ENCODE data around the gene LEP.

The LEP gene

DNA sequence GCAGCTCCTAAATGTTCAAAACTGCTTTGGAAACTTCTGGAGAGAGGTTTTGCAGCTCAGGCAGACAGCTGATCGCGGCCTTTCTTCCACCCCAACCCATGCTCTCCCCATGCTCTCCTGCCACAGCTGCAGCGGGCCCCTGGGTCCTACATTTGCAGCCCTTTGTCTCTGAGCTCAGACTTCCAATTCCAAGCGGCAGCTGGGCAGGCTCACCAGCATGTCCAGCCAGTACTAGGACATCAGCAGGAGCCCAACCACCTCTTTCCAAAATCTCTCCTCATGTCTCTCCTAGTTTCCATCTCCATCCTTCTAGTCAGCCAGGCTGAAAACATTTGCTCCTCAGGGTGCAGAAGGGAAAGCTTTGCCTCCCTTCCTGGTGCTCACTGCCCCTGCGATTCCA, 6.0 kb downstream of the LEP start:
- DNase-seq (ENCODE audit: low read depth), result no peak

DNA sequence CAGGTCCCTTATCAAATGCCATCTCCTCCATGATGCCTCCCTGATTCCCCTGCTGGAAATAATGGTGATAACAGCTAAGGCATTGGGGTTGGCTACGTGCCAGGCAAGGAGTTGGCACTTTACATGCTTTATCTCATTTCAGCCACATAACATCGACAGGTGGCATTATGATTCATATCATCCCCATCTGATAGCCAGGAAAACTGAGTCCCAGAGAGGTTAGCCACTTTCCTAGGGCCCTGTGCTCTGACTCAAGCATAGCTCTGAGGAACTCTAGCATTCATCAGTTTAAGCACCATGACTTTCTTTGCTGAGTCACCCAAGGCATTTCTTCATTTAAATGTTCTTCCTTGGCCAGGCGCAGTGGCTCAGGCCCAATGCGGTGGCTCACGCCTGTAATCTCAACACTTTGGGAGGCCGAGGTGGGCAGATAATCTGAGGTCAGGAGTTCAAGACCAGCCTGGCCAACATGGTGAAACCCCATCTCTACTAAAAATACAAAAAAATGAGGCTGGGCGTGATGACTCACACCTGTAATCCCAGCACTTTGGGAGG, 6.6 kb downstream of the LEP start:
- no peak for DNase-seq (ENCODE audit: low read depth)

DNA sequence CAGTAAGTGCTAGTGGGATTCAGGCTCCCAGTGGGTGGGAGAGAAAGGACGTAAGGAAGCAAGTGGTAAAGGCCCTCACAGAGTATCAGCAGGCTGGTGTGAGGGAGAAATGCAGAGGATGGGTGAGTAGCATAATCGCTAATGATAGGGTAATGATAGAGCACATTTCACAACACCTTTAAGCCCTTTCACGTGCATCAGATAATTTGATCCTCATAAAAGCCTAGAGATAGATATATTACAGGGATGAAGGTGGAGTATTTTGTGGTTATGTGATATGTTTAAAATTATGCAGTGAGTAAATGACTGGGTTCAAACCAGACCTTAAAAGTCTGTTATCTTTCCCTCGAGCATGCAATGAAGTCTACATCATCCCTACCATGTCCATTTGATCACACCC, 10.3 kb downstream of the LEP start:
- no peak for DNase-seq (ENCODE audit: low read depth)

DNA sequence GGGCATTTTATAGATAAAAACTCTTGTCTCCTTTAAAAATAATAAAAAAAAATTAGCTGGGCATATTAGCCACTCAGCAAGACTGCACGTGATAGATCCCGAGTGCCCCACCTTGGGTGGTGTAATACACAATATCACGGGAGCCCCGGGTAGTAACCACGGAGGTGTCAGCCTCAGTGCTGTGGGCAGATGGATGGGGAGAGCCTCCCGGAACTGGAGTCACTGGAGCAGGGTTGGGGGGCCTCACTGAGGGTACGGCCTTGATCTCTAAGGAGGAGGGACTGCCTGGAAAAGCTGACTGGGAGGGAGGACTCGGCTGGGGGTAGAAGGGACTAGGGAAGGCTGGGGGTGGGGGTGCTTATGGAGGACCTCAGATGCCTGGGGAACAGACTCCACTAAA, 12.6 kb downstream of the LEP start:
- no peak for DNase-seq (ENCODE audit: low read depth)

DNA sequence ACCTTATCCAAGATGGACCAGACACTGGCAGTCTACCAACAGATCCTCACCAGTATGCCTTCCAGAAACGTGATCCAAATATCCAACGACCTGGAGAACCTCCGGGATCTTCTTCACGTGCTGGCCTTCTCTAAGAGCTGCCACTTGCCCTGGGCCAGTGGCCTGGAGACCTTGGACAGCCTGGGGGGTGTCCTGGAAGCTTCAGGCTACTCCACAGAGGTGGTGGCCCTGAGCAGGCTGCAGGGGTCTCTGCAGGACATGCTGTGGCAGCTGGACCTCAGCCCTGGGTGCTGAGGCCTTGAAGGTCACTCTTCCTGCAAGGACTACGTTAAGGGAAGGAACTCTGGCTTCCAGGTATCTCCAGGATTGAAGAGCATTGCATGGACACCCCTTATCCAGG, 13.4 kb downstream of the LEP start:
- DNase-seq (ENCODE audit: low read depth), result no peak

DNA sequence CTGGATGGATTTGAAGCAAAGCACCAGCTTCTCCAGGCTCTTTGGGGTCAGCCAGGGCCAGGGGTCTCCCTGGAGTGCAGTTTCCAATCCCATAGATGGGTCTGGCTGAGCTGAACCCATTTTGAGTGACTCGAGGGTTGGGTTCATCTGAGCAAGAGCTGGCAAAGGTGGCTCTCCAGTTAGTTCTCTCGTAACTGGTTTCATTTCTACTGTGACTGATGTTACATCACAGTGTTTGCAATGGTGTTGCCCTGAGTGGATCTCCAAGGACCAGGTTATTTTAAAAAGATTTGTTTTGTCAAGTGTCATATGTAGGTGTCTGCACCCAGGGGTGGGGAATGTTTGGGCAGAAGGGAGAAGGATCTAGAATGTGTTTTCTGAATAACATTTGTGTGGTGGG, 14.2 kb downstream of the LEP start:
- no peak for DNase-seq (ENCODE audit: low read depth)

DNA sequence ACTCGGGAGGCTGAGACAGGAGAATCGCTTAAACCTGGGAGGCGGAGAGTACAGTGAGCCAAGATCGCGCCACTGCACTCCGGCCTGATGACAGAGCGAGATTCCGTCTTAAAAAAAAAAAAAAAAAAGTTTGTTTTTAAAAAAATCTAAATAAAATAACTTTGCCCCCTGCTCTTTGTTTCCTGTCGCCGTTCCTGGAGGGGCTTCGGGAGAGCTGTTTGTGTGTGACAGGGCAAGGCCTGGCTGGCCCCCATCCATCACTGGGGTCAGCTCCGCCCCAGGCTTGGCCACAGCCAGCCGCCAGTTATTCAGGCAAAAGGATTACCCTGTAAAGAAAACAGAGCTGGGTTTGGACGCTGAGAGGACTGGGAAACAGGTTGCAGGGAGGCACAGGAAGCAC, 16.4 kb downstream of the LEP start:
- DNase-seq (ENCODE audit: low read depth), result no peak

DNA sequence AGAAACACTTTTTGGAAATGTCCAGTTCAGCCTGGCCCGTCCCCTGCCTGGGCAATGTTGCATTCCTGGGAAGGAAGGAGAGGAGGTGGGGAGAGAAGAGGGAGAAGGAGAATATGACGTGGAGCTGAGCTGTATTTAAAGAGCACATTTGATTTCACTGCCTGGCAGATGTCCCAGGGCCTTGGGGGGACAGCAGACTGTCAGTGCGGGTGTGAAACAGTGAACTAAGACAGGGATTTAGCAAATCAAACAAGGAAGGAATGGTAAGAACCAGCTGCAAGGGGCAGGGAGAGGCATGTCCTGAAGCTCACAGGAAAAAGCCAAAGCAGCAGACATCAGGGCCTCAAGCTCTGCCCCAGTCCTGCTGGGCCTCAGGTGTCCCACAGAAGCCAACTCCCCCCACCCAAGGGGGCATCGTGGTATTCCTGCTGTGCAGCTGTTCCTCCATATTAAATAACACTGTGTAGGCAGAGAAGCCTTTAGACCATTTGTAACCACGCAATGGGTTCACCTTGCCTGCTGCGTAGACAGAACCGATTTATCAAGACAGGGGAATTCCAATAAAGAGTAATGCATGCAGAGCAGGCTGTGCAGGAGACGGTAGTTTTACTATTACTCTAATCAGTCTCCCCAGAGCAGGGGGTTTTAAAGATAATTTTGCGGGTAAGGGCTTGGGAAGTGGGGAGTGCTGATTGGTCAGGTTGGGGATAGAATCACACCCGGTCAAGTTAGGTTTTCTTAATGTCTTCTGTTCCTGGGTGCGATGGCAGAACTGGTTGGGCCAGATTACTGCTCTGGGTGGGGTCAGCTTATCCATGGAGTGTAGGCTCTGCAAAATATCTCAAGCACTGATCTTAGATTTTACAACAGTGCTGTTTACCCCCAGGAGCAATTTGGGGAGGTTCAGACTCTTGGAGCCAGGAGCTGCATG, 18.3 kb downstream of the LEP start:
- DNase-seq (ENCODE audit: low read depth), result no peak

DNA sequence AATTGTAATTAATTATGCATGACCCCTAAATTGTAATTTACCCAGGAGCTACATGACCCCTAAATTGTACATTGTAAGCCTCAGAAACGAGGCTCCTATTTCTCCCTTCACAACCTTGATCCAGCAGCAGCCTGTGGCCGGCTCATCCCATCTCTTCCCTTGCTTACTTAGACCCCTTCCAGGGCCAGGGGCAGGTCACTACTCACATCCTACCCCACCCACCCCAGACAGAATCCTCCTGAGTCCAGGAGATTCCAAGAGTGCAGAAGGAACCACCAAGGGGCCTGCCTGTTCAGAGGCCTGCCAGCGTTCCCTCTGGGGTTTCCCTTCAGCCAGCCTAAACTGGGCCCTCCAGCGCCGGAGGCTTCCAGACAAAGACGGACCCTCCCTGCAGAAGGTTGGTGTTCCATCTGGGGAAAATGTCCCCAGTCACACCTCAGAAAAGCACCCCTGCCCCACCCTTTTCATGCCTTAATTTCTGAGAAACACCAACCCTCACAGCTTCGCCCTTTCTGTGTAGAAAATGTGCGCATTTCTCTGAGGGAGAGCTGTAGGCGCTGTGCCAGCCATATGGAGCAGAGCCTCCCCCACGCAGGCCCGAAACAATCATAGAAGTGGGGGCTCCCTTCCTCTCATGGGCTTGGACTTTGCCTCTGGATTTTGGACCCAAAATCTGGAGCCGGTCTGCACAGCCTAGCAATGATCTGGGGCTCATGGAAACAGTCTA, 19.2 kb downstream of the LEP start:
- DNase-seq (ENCODE audit: low read depth), result no peak

DNA sequence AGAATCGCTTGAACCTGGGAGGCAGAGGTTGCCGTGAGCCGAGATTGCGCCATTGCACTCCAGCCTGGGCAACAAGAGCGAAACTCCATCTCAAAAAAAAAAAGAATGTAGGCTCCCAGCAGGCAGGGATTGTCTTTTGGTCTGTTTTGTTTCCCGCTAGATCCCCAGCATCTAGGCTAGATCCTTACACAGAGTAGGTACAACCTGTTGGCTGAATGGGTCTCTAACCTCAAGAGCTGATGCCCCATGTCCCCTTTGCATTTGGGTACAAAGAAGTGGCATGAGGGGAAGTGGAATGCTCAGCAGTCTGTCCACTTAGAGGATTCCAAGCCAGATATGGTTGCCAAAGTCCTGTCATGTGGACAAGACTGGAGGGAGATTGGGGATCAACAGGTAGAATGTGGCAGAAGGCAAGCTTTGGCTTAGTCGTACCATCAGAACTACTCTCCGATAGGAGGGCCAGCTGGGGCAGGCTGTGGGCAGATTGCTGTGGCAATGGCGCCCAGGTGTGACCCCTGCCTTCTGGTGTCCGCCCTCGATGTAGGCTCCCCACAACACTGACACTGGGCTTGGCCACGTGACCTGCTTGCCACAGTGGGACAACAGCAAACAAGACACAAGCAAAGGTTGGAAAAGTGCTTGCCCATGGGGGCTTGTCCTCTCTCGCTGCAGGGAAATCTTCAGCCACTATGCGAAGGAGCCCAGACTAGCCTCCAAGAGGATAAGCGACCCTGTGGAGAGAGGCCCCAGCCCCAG, 21.4 kb downstream of the LEP start:
- DNase-seq (ENCODE audit: low read depth), result no peak

DNA sequence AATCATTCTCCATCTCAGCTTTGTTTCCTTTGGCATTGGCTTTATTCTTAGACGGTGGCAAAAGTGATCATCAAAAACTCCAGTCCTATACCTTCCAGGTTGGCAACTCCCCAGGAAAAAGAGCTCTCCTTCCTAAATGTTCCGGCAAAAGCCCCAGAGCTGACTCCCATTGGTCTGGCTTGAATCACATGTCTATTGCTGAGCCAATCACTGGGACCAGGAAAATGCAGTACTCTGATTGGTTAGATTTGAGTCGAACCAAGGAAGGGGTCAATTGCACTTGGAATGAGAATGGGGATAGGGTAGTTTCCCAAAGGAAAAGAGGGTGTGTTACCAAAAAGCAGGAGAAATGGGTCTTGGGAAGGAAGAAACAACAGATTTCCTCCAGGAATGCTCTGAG, 22.3 kb downstream of the LEP start:
- no peak for DNase-seq (ENCODE audit: low read depth)

DNA sequence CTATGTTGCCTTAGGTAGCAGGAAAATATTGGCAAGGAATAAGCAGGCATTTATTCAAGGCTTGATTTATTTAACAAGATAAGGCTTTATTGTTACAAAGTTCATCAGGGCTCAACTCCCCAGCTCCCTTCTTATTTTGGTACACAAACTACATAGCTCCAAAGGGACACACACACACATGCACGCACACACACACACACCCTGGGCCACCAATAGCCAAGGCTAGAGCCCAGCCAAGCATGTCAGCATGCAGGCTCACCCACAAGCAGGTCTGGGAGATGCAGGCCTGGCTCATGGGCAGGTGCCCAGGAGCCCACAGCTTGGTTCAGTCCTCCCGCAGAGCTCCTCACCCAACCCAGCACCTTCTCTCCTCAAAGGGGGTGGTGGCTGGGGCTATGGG, 23.4 kb downstream of the LEP start:
- no peak for DNase-seq (ENCODE audit: low read depth)

DNA sequence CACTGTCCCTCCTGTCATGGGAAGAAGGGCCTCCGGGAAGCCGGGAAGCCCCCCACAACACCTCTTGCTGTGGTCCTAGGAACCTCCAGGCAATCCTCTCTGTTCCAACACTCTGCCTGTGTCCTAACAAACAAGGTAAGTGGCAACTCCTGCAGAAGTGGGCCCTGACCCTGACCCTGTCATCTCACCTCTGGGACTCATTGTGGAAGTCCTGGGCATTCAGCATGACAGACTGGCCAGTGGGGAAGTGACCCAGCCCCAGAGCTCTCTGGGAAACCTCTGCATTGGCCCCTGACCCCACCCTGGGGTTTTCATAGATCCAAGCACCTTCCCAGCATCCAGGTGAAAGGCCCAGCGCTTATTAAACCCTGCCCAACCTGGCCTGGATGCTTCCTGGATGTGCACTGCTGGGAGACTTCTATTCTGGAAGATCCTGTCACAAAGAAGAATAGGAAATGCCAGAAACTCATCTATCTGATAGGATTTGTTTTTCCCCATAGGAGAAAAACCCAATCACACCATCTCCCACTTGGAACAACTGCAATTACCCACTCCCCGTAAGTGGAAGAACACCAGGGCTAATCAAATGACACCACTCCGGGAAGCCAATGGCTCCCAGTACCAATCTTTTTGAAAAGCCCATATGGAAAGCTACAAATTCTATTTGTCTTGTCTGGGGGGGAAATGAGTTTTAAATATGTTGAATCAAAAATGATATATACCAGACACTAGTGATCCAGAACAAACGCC, 24.3 kb downstream of the LEP start:
- DNase-seq (ENCODE audit: low read depth), result no peak

DNA sequence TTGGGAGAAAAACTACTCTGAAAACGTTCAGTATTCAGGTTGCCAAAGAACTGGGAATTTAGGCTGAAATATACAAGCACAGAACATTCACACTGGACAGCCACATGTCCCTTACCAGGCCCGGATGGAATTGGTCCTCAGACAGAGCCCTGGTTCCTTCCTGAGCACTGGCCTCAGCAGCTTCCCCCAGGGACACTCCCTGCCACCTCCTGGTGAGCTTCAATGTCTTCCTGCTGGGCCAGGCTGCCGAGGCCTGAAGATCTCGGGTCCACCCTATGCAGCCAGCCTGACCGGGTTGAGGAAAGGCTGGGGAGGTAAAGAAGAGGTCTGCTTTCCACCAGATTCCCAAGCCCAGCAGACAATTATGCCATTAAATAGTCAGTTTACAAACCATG, 24.8 kb downstream of the LEP start:
- DNase-seq (ENCODE audit: low read depth), result no peak

DNA sequence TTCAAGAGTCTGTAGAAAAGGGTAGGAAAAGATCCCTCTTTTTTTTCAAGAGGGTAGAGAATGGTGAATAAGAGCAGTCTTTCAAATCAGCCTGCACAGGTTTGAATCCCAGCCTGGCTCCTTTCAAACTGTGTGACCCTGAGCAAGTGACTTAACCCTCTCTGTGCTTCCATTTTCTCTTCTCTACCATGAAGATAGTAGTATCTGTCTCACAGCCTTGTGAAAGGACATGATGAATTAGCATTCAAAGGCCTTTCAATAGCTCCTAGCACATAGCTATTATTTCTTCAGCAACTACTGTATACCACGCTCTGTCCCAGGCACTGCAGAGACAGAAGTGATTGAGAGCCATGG, 25.4 kb downstream of the LEP start:
- DNase-seq (ENCODE audit: low read depth), result no peak

DNA sequence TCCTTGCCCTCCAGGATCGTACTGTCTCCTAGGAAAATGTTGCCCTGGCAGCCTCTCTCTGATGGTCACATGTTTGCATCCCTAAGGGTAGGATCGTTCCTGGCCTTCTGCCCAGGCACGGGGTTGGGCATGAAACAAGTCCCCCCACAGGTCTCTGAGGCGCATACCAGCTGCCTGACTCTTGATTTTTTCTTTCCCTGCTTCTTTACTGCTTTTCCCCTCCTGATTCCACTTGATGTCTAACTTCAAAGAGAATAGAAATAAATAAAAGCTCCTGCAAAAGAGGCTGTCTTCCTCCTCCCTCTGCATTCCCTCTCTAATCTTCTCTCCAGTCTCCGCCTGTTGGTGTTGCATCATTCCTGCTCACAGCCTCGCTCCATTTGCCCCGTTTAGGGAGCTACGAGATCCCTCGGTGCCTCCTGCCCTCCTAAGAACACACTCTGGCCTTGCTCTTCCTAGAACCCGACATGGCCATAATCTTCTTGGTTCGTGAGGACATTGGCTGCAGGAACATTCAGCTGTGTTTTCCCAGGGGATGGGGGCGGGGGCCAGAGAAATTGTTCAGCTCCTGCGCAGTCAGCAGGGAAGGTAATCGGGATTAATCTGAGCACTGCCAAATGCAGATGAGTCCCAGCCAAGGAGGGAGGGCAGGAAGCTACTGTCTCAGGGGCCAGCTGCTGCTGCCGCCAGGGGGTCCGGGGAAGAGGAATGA, 26.0 kb downstream of the LEP start:
- DNase-seq (ENCODE audit: low read depth), result no peak

DNA sequence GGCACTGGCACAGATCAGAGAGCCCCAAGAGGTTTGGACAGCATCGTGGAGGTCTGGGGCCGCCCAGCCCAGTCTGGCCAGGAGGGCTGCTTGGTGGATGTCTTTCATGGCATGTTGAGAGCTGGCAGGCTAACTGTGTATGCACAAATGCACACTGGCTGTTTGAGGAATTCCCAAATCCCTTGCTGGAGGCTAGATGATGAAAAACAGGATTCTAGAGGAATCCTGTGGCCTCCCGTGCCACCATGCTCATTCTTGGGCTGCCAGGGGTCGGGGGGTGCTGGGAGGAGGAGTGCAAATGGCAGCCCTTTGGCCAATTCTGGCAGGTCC, 26.5 kb downstream of the LEP start:
- no peak for DNase-seq (ENCODE audit: low read depth)

DNA sequence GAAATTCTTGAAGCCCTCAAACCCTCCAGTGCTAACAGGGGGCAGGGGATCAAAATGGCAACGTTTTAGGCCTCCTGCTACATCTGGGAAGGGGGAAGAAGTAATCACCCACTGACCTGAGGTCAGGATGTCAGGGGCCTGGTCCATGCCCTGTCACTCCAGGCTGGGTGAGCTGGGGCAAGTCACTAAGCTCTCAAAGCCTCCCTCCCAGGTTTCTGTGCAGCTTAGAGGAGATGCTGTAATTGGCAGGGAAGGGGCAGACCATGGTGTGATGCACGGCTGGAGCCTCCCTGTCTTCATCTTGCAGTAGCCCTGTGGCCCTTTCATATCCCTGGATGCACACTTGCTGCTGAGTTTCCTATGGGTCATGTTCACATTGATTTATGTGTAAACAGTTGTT, 27.2 kb downstream of the LEP start:
- DNase-seq (ENCODE audit: low read depth), result no peak

DNA sequence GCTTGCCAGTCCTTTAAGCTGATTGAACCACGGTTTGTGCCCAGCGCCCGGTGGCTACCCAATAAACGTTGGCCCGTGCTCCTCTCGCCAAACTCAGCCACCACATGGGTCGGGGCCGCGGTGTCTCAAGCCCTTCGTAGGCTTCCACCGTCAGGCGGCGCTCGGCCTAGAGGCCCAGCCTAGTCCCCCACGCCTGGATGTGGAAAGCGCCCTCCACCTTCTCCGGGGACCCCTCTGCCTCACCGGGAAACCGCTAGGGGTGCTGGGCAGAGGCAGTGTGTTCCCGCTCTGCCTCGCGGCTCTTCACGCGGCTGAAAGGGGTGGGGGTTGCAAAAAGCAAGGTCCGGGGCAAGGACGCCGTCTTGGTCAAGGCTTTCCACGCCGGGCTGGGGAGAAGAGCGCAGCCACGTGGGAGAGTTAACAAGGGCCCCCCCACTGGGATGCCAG, 29.8 kb downstream of the LEP start:
- no peak for DNase-seq (ENCODE audit: low read depth)

DNA sequence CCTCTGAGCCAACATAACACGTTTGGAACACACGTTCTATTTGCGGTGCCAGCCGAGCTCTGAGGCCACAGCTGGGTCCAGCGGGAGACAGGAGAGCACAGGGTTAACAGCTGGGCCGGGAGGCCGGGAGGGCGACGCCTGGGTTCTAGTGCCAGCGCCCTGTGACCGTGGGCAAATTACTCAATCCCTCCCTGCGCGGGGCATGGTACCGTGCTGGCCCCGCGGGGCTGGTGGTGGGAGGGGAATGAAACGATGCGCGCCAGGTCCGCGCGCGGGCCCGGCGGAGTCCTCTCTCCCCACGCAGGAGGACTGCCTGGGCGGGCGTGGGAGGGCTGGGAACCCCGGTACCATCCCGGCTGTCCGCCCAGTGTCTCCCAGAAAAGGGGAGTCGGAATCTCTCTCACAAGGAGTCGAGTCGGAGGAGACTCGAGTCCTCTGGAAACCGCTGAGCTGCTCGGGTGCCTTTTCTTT, 30.4 kb downstream of the LEP start:
- DNase-seq (ENCODE audit: low read depth), result no peak

DNA sequence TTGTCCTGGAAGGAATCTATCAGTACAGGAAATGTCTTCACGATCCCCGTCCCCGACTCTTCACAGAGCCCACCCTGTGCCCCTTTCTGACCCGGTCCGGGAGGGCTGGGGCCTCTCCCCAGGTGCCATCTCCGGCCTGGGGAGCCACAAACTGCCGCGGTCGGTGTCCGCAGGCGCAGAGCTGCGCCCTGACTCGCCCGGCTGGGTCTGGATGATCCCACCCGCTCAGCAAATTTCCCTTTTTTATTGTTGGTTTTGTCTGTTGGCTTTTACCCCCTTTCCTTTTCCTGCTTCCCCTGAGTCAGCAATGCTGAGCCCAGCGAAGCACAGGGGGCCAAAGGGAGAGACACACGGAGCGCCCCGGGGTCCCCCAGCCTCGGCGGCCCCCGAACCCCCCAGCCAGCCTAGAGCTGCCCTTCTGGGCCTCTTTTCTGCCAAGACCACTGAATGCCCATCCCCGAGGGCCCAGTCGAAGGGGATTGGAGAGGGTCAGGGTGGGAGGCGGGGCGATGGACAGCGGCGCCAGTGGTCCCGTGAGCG, 30.9 kb downstream of the LEP start:
- DNase-seq (ENCODE audit: low read depth), result no peak

Measured in stimulated activated CD4-positive, alpha-beta T cell treated with anti-CD3 and anti-CD28 coated beads, Interleukin-2, amount 100 ng/mL, for 4 hours (primary cell).